Mesendoderm (in vitro differentiated cells): ENCODE data around the gene SLC37A2.

ENCODE experiments used
- DNase-seq: peaks from one replicate; pipeline ENCODE4 v3.0.0; 2013
- H2AK5ac ChIP-seq: 2 replicates; pipeline ENCODE4 v1.6.1; 2013; ENCODE audit warnings: low read length, inconsistent platforms
- H2BK120ac ChIP-seq: 2 replicates; pipeline ENCODE4 v1.6.1; 2013; ENCODE audit warnings: low read depth, mild to moderate bottlenecking, low read length, moderate library complexity, mixed read lengths
- H2BK15ac ChIP-seq: replicated peaks from 2 replicates; pipeline ENCODE4 v1.6.1; 2013; ENCODE audit warnings: low read depth, mild to moderate bottlenecking, moderate library complexity
- H2BK5ac ChIP-seq: 2 replicates; pipeline ENCODE4 v1.6.1; 2013; ENCODE audit warnings: low read length, inconsistent platforms
- H3K18ac ChIP-seq: 2 replicates; pipeline ENCODE4 v1.6.1; 2013; ENCODE audit warnings: mild to moderate bottlenecking, low read length, mixed read lengths
- H3K23ac ChIP-seq: one replicate; pipeline ENCODE4 v1.6.1; 2013; ENCODE audit warnings: low read length
- H3K27ac ChIP-seq: 2 replicates; pipeline ENCODE4 v1.5.1; 2013; ENCODE audit warnings: low read depth, mild to moderate bottlenecking, inconsistent platforms, low read length, moderate library complexity
- H3K27me3 ChIP-seq: 2 replicates; pipeline ENCODE4 v1.6.1; 2013; ENCODE audit warnings: low read length, control low read depth, mild to moderate bottlenecking, inconsistent platforms; ENCODE audit not compliant: insufficient read depth, poor library complexity
- H3K36me3 ChIP-seq: 2 replicates; pipeline ENCODE4 v1.6.1; 2013; ENCODE audit warnings: low read length, inconsistent platforms; ENCODE audit not compliant: control insufficient read depth, insufficient read depth
- H3K4ac ChIP-seq: one replicate; pipeline ENCODE4 v1.6.1; 2013; ENCODE audit warnings: low read depth, mild to moderate bottlenecking, low read length, moderate library complexity
- H3K4me1 ChIP-seq: 2 replicates; pipeline ENCODE4 v1.6.1; 2013; ENCODE audit warnings: low read depth, low read length, inconsistent platforms; ENCODE audit not compliant: control insufficient read depth
- H3K4me2 ChIP-seq: 2 replicates; pipeline ENCODE4 v1.6.1; 2013; ENCODE audit warnings: low read length
- H3K4me3 ChIP-seq: 2 replicates; pipeline ENCODE4 v1.5.1; 2013; ENCODE audit warnings: mild to moderate bottlenecking, low read length
- H3K56ac ChIP-seq: one replicate; pipeline ENCODE4 v1.6.1; 2013; ENCODE audit warnings: low read length
- H3K79me1 ChIP-seq: 2 replicates; pipeline ENCODE4 v1.6.1; 2013; ENCODE audit warnings: low read length, inconsistent platforms
- H3K79me2 ChIP-seq: 2 replicates; pipeline ENCODE4 v1.6.1; 2013; ENCODE audit warnings: mild to moderate bottlenecking, low read length; ENCODE audit not compliant: control insufficient read depth, insufficient read depth
- H3K9ac ChIP-seq: 2 replicates; pipeline ENCODE4 v1.6.1; 2013; ENCODE audit warnings: low read length, inconsistent platforms
- H4K5ac ChIP-seq: one replicate; pipeline ENCODE4 v1.6.1; 2013; ENCODE audit warnings: low read length
- H4K8ac ChIP-seq: one replicate; pipeline ENCODE4 v1.6.1; 2013; ENCODE audit warnings: low read depth, mild to moderate bottlenecking, control low read depth, low read length, moderate library complexity
- WGBS: extraction: QIAGEN DNeasy Blood & Tissue Kit; methylation state at CpG from one replicate; pipeline ENCODE4 v1.1.7; 2013; ENCODE audit warnings: low lambda C conversion rate, missing lambda C conversion rate; ENCODE audit not compliant: insufficient coverage; ENCODE audit errors: extremely low coverage; 5-methylcytosine and 5-hydroxymethylcytosine counted together

SLC37A2 gene

DNA sequence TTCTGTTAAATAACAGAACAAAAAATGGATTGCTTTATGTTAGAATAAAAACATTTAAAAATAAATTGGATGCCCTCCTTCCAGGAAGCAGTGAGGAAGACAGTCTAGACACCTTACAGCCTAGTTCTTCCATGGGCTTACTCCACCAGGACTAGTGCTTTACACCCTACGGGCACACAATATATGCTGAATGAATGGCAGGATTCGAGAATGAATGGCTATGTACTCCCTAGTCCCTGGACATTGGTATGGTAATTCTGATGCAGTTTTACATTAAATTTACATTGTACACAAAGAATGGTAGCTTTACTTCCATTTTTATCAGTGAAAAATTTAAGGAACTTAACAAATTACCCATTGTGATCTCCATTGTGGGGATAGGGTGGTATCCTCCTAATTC, 31.6 kb downstream of the SLC37A2 start:
- no peak overlapping the region for H2BK120ac ChIP-seq
- no peak overlapping the region for H4K5ac ChIP-seq
- no peak overlapping the region for H3K4me3 ChIP-seq
- no peak overlapping the region for H3K27ac ChIP-seq
- H3K4me1 ChIP-seq, result peaks cover 10% of the 10 kb centered on the region
- no peaks in the 10 kb centered on the region for H3K27me3 ChIP-seq
- no peak overlapping the region for H2AK5ac ChIP-seq
- no peak overlapping the region for H3K4me2 ChIP-seq
- H3K4ac ChIP-seq, result no peak overlapping the region
- H2BK15ac ChIP-seq, result no peak overlapping the region
- no peaks in the 10 kb centered on the region for H3K79me1 ChIP-seq
- no peaks in the 10 kb centered on the region for H3K36me3 ChIP-seq
- H3K56ac ChIP-seq, result no peak overlapping the region
- no CpG with 5 or more reads among the region's 2 CpGs for WGBS
- no peaks in the 10 kb centered on the region for H3K79me2 ChIP-seq
- H4K8ac ChIP-seq, result no peak overlapping the region
- no peak overlapping the region for H3K9ac ChIP-seq
- DNase-seq, result no peak
- no peak overlapping the region for H2BK5ac ChIP-seq
- no peak overlapping the region for H3K23ac ChIP-seq
- H3K18ac ChIP-seq, result no peak overlapping the region

DNA sequence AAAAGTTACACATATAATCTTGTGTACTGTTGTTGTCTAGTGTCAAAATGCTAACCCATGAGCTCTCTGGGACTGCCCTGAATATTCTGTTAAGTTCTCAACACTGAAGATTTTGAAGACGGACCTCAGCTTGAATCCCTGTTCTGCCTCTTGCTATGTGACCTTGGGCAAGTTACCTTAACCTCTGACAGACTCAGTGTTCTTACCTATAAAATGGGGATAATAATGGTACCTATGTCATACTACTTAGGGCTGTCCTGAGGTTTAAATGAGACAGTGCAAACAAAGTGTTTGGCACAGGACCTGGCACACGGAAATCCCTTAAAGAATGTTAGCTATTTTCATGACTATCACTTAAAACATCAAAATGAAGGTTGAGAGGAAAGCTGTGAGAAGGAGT, 37.0 kb downstream of the SLC37A2 start:
- H3K18ac ChIP-seq, result no peak overlapping the region
- H2AK5ac ChIP-seq, result no peak overlapping the region
- H4K5ac ChIP-seq, result no peak overlapping the region
- no peaks in the 10 kb centered on the region for H3K79me2 ChIP-seq
- no peak overlapping the region for H4K8ac ChIP-seq
- H3K9ac ChIP-seq, result no peak overlapping the region
- no peak for DNase-seq
- no peak overlapping the region for H3K23ac ChIP-seq
- no peaks in the 10 kb centered on the region for H3K4me1 ChIP-seq
- no peak overlapping the region for H2BK15ac ChIP-seq
- no peaks in the 10 kb centered on the region for H3K36me3 ChIP-seq
- no peak overlapping the region for H3K27ac ChIP-seq
- no peaks in the 10 kb centered on the region for H3K27me3 ChIP-seq
- no peaks in the 10 kb centered on the region for H3K79me1 ChIP-seq
- H3K56ac ChIP-seq, result no peak overlapping the region
- H2BK120ac ChIP-seq, result no peak overlapping the region
- H3K4ac ChIP-seq, result no peak overlapping the region
- WGBS, result no CpG with 5 or more reads among the region's 2 CpGs
- no peak overlapping the region for H3K4me3 ChIP-seq
- H3K4me2 ChIP-seq, result no peak overlapping the region
- H2BK5ac ChIP-seq, result no peak overlapping the region

DNA sequence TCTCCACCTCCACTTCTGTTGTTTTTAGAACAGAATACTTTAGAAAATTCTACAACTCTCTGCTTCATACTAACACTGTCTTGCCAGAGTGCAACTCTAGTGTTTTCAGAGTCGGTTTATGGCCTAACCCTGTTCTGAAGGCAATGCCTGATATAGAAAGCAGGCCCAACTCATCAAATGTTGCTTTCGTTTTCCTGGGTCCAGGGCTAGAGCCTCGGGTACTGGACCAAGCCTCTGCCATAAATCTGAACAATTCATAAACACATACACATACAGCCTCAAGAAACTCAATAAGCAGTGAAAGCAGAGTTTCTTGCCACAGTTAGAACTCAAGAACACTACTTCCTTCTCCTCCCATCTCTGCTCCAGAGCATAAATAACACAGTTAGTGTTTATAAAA, 38.5 kb downstream of the SLC37A2 start:
- H4K5ac ChIP-seq, result no peak overlapping the region
- no peaks in the 10 kb centered on the region for H3K79me1 ChIP-seq
- H2BK120ac ChIP-seq, result no peak overlapping the region
- no peaks in the 10 kb centered on the region for H3K4me1 ChIP-seq
- no peaks in the 10 kb centered on the region for H3K36me3 ChIP-seq
- no peak overlapping the region for H3K9ac ChIP-seq
- H3K23ac ChIP-seq, result no peak overlapping the region
- H3K27ac ChIP-seq, result no peak overlapping the region
- H2BK5ac ChIP-seq, result no peak overlapping the region
- no peak overlapping the region for H2AK5ac ChIP-seq
- H3K56ac ChIP-seq, result no peak overlapping the region
- no peaks in the 10 kb centered on the region for H3K27me3 ChIP-seq
- no peaks in the 10 kb centered on the region for H3K79me2 ChIP-seq
- H3K4ac ChIP-seq, result no peak overlapping the region
- H3K4me2 ChIP-seq, result no peak overlapping the region
- H3K18ac ChIP-seq, result no peak overlapping the region
- no peak for DNase-seq
- H3K4me3 ChIP-seq, result no peak overlapping the region
- no peak overlapping the region for H2BK15ac ChIP-seq
- no peak overlapping the region for H4K8ac ChIP-seq
- no CpG with 5 or more reads among the region's 3 CpGs for WGBS

DNA sequence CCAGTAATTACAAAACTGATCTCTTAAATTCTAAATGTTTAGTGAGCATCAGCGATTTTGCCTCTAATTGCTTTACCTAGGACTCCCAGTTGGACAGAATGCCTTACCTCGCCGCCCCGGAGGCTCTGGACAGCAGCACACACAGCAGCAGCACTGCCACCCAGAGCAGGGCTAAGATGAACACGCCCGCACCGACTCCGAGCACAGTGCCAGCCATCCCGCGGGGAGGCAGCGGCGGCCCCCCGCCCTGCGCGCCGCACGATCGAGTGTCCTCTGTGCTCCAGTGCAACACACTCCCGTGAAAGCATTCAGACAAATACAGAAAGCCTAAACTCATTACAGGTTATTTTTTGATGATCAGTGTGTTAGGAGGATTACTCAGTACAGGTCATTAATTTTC, 38.9 kb downstream of the SLC37A2 start:
- Histone ChIP-seq H3K9ac (no peak overlapping the region), H3K56ac (no peak overlapping the region), H2BK15ac (no peak overlapping the region), H4K5ac (no peak overlapping the region), H2BK120ac (no peak overlapping the region), H3K18ac (no peak overlapping the region), H3K4ac (no peak overlapping the region), H3K23ac (no peak overlapping the region), H3K4me1 (no peaks in the 10 kb centered on the region), H4K8ac (no peak overlapping the region), H2AK5ac (no peak overlapping the region), H3K27me3 (no peaks in the 10 kb centered on the region), H3K4me3 (no peak overlapping the region), H3K4me2 (no peak overlapping the region), H3K36me3 (no peaks in the 10 kb centered on the region), H2BK5ac (no peak overlapping the region), H3K79me1 (no peaks in the 10 kb centered on the region), H3K79me2 (no peaks in the 10 kb centered on the region), H3K27ac (no peak overlapping the region)
- no CpG with 5 or more reads among the region's 19 CpGs for WGBS
- DNase-seq, result no peak

DNA sequence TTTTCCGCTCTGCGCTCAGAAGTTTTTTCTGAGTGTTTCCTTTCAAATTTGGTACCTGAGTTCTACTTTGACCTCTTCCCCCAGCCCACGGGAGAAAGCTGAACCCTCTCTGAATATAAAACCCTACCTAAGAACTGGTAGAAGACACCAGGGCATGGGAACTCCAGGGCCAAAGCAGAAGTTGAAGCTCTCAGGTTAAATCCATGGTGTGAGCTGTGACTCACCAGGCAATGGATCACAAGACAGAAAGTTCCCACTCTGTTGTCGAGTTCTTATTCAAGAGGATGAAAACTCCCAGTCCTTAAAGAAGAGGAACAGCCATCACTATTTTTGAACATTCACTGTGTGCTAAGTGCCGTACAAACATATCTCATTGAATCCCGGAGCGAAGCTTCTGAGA, 39.4 kb downstream of the SLC37A2 start:
- H2BK120ac ChIP-seq, result no peak overlapping the region
- H3K56ac ChIP-seq, result no peak overlapping the region
- H3K4me3 ChIP-seq, result no peak overlapping the region
- H4K5ac ChIP-seq, result no peak overlapping the region
- H3K36me3 ChIP-seq, result no peaks in the 10 kb centered on the region
- no peak overlapping the region for H2BK15ac ChIP-seq
- H3K27ac ChIP-seq, result no peak overlapping the region
- no peak overlapping the region for H3K4me2 ChIP-seq
- no peak overlapping the region for H2BK5ac ChIP-seq
- H3K18ac ChIP-seq, result no peak overlapping the region
- H3K23ac ChIP-seq, result no peak overlapping the region
- WGBS, result no CpG with 5 or more reads among the region's 7 CpGs
- no peaks in the 10 kb centered on the region for H3K4me1 ChIP-seq
- no peak overlapping the region for H4K8ac ChIP-seq
- no peak overlapping the region for H3K9ac ChIP-seq
- DNase-seq, result no peak
- H3K27me3 ChIP-seq, result no peaks in the 10 kb centered on the region
- no peaks in the 10 kb centered on the region for H3K79me2 ChIP-seq
- H3K79me1 ChIP-seq, result no peaks in the 10 kb centered on the region
- no peak overlapping the region for H2AK5ac ChIP-seq
- no peak overlapping the region for H3K4ac ChIP-seq

DNA sequence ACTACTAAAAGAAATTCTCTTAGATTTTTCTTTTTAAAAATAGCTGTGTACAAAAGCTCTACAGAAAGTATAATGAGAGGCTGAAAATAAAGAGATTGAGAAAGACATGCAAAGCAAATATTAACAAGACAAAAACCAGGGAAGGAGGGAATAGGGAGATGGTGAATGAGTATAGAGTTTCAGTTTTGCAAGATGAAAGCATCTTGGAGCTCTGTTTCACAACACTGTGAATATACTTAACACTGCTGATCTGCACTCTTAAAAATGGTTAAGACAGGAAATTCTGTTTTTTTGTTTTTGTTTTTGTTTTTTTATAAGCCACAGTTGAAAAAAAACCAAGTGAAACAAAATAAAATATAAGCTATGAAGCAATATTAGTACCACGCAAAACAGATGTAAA, 42.8 kb downstream of the SLC37A2 start:
- H3K4ac ChIP-seq, result no peak overlapping the region
- H3K27me3 ChIP-seq, result no peaks in the 10 kb centered on the region
- peaks cover 1% of the 10 kb centered on the region for H3K79me1 ChIP-seq
- H4K8ac ChIP-seq, result no peak overlapping the region
- H3K4me2 ChIP-seq, result no peak overlapping the region
- H3K36me3 ChIP-seq, result no peaks in the 10 kb centered on the region
- H3K4me1 ChIP-seq, result peaks cover 3% of the 10 kb centered on the region
- no peak overlapping the region for H2BK15ac ChIP-seq
- H4K5ac ChIP-seq, result no peak overlapping the region
- no peak overlapping the region for H3K4me3 ChIP-seq
- no peak overlapping the region for H3K56ac ChIP-seq
- WGBS, result no CpG with 5 or more reads among the region's 1 CpG
- H3K23ac ChIP-seq, result no peak overlapping the region
- H3K27ac ChIP-seq, result no peak overlapping the region
- no peak overlapping the region for H2BK5ac ChIP-seq
- DNase-seq, result no peak
- no peak overlapping the region for H3K9ac ChIP-seq
- no peak overlapping the region for H2BK120ac ChIP-seq
- no peak overlapping the region for H3K18ac ChIP-seq
- H2AK5ac ChIP-seq, result no peak overlapping the region
- H3K79me2 ChIP-seq, result no peaks in the 10 kb centered on the region
